GM19463 (cell line): ENCODE data around the gene FBN1.

Source experiments
- ATAC-seq: cut with Tn5 transposase; IDR thresholded peaks from one replicate; pipeline ENCODE4 v1.9.1; 2021; ENCODE audit warnings: mild to moderate bottlenecking, moderate library complexity; ENCODE audit not compliant: unreplicated experiment

FBN1 gene

GRCh38 chr15:48477795-48478360 is 167.6 kb downstream of the FBN1 start:
- ATAC-seq, result no peak

GRCh38 chr15:48475600-48476395 is 169.7 kb downstream of the FBN1 start:
- ATAC-seq, result no peak

DNA sequence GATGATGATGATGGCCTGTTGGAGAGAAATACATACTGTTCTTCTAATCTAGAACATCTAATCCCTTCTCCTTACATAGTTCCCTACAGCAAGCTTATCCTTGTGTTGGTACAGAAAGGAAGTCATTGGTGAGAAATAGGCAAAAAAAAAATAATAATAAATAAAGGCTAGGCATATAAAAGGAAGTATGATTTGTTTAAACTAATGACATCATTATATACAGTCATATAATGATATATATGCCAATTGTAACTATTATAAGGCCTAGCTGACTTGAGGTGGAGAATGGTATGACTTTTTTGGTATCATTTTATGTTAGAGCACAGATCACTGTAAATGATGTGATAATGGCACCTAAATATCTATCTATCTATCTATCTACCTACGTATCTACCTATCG is 171.8 kb downstream of the FBN1 start:
- ATAC-seq, result no peak

GRCh38 chr15:48472756-48473155 is 172.8 kb downstream of the FBN1 start:
- no peak for ATAC-seq

DNA sequence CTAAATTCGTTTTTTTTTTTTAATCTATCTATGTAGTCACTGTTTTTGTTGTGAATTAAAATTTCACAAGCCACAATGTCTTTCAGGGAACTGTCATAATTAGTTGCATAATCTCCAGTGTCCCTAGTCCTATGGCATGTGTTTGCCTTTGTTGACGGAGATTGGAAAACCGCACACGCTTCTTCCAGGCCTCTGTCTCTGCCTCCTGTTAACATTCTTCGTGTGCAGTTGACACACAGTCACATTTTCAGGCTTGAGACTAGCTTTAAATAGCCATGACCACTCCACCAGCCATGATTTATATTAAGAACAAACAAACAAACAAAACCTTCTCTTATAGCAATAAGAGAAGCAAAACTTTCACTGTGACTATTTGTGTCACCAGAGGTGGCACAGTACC is 174.4 kb downstream of the FBN1 start:
- ATAC-seq, result no peak

DNA sequence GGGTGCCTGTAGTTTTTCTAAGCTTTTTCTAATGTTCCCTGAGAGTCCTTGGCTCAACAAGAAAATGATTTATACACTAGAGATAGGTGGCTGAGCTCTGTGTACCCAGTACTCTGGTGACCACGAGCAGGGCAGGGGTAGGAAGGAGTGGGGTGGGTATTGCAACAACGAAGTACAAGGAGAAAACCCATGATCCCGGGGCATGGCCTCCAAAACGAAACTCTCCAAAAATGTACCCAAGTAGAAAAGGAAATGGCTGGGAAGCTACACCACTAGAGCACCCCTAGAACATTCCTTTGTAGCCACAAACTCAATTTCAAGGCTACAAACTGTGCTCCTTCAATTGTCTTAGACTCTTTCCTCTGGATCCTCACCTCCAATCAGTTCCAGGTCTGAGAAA is 175.4 kb downstream of the FBN1 start:
- ATAC-seq, result no peak

- no peak for ATAC-seq
These were observed 175.8 kb downstream of the FBN1 start for GRCh38 chr15:48469681-48470080.

- no peak for ATAC-seq
These were observed 176.2 kb downstream of the FBN1 start for GRCh38 chr15:48469271-48469670.

DNA sequence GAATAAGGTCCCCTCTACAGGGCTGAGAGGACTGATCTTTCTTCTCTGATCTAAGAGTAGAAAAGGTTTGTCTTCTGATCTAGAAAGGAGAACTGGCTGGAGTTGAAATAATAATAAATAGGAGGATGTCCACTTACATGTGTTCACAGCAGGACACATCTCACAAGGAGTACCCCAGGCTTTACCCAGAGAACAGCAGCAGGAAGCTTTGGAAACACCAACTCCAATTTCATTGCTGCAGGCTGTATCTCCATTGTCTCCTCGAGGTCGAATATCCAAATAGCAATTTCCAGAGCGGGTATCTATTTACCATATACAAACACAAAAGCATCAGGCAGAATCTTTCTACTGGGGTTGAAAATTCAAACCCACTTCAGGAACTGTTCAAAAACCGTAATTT is 177.7 kb downstream of the FBN1 start:
- no peak for ATAC-seq

DNA sequence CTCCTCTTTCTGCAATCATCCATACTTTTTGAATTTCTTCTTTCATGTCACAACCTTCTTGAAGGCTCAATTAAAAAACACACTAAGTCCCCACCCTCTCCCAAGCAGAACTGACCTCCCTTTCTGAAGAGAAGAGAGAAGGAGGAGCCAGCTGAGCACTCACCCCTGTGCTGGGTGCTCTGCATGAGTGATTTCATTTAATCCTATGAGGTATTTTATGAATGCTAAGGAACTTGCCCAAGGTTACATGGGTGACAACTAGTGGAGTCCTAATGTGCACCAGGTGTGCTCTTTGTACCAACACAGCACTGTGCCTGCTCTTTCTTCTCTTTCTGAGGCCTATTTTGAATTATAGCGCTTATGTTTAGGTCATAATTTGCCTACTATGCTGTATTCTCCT is 178.7 kb downstream of the FBN1 start:
- no peak for ATAC-seq

GRCh38 chr15:48466079-48466478 is 179.4 kb downstream of the FBN1 start:
- ATAC-seq, result no peak

DNA sequence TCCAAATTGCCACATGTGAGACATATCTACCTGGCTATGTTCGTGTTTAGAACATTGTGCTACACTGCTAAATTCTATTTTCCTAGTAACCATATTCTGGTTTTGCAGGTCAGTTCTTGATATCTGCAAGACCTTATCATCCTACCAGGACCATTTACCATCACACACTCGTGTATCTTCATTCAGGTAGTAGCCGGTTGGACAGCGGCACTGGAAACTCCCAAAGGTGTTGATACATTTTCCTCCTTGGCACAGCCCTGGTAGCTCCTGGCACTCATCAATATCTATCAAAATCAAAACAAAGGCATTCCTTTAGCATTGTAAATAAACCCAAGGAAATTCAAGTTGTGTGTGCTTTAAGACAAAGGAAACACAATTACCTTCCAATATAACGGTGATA is 180.1 kb downstream of the FBN1 start:
- ATAC-seq, result no peak

DNA sequence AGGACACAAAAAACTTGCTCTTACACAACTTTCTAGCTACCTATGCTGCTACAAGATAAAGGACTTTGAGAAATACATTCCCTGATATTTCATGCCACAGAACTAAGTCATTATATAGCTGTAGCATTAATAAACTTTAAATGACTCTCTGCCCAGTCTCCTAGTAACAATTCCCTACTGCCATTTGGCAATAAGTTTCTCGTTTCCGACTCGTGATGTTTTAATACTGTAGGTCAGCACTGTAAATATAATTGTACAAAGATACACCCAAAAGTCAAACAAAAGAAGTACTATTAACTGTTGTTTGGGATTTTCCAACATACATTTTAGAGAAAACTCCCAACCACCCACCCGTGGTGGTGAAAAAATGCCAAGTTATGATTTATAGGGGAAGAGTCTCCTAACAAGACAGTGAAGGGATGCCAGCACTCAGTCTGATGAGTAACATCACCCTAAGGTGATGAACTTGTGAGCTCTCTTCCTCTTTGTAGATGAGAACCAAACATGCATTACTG is 182.1 kb downstream of the FBN1 start:
- no peak for ATAC-seq

- ATAC-seq, result no peak
These were observed 182.8 kb downstream of the FBN1 start for GRCh38 chr15:48462688-48463087.

DNA sequence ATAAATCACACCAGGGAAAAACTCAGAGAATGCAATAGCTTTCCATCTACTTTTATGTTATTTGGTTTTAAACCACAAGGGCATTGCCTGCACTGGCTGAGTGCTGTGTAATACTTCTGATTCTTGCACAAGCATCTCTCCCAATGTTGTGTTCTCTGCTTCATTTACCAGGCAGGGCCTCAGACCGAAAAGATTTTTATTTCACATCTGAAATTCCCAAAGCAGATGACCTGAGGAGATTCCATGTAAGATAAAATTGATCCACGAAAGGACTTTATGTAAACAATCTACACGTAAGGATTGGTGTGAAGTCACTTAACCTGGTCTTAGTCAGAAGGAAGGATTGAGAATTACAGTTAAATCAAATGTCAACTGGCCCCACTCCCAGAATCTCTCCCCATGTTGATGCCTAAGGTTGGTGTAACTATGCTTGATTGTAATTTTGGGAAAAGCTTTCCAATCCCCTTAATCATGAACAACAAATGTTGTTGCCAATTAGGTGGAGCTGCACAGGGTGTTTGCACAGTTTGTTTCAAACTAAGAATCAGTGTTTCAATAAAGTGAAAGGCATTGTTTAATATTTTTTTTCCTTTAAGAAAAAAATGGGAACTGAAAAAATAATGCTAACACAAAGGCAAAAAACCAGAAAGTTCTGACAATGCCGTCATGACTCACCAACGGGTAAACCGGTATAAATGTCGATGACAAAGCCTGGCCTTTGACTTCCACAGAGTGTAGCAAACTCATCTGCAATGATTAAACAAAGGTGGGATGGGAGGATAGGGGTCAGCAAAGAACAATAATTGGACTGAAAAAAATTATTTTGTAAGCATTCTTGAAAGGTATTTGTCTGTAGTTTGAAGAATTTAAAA is 185.7 kb downstream of the FBN1 start:
- no peak for ATAC-seq

- ATAC-seq, result no peak
These were observed 186.6 kb downstream of the FBN1 start for GRCh38 chr15:48458876-48459275.

DNA sequence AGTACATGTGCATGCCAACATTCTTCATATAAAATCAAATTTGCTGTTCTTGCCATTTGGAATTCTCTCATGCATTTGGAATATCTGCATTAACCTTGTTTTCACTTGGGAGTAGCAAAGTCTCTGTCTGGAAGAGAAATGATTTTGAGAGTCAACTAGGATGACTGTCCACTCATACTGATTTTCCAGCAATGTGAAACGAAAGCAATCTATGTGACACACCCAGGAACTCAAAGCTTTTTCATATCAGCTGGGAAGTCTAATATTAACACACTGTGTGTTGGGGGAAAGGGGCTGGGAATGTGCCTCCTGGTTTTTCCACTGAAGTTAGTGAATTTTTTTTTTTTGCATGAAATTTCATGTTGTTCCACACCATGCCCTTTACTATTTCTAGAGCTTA is 189.4 kb downstream of the FBN1 start:
- no peak for ATAC-seq

- ATAC-seq, result no peak
These were observed 193.8 kb downstream of the FBN1 start for GRCh38 chr15:48451736-48452135.

DNA sequence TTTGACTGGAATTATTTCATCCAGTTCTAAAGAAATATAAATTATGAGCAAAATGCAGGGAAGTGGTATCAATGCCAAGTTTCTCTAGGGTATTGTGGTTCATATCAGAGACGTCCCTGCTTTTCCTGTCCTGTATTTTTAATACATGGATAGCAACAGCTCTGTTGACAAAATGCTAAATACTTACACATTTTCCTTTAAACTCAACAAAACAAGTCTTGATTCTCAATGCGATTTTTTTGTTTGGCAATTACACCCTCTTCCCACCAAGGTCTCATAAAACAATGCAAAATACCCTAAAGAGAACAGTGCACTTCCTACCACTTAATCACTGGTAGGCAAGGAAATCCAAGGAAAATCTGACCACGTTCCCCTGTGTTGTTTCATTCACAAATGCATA is 194.3 kb downstream of the FBN1 start:
- no peak for ATAC-seq

DNA sequence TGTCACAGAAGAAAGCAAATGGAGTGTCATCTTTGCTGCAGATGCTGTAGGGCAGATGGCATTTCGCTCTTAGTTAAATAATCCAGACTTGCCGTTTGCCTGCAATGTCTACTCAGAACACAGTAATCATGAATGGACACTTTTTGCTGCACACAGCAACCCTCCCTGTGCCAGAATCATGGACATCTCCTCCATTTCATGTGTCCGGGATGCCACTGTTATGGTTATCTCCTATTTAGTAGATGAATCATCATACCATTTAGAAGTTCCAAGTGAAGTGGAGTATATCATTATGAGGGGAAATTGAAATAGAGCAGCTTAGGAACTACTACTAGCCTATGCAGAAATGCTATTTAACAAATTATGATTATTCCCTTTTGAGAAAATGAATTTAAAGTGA is 195.8 kb downstream of the FBN1 start:
- no peak for ATAC-seq

DNA sequence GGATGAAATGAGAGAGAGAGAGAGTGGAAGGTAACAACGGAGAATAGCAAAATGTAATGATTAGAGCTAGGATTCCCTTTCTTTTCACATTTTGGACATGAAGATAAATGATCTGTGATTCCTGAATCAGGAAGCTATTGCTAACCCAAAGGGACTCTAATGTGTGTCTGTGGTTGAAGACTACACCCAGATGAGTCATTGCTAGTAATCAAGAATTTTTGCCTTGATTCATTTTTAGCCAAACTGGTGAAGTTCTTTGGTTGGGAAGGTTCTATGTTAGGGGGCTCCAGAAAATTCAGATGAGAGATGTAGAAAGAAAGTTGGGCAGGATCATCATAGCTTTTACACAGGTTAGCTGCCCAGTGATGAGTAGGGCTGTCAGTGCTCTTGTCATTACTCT is 197.9 kb downstream of the FBN1 start:
- no peak for ATAC-seq

DNA sequence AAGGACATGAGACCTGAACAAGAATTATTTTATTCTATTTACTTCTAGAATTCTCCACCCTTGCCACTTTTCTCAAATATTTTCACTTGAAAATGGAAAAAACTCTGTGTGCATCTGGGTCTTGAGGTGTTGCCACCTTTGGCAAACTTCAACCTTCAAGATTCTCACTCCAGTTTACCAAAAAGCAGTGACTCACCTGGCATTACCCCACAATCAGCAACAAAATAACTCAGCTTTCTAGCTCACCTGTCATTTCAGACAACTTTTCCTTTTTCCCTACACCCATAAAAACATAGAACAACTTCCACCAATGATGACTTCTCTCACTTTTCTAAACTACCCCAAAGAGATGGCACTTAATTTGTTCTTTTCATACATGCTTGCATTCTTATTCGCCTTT is 198.5 kb downstream of the FBN1 start:
- ATAC-seq, result no peak
